Left ventricle myocardium inferior (tissue), 1 donor: ENCODE results near the gene CCDC187. TPM values are rescaled to one million over a fixed set of nuclear protein-coding genes. Genes with fewer than 3 reads are reported as not detected.

Source experiments
- DNase-seq: peaks from one replicate; pipeline ENCODE4 v3.0.0-alpha.2; 2020
- H3K27ac ChIP-seq: fragments of 200-600 bp; replicated peaks from 2 replicates; pipeline ENCODE4 v1.8.0; 2021
- H3K27me3 ChIP-seq: fragments of 200-600 bp; 2 replicates; pipeline ENCODE4 v1.8.0; 2021; ENCODE audit warnings: low read depth
- H3K36me3 ChIP-seq: fragments of 200-600 bp; 2 replicates; pipeline ENCODE4 v1.8.0; 2021
- H3K4me1 ChIP-seq: fragments of 200-600 bp; 2 replicates; pipeline ENCODE4 v1.8.0; 2021
- H3K4me3 ChIP-seq: fragments of 200-600 bp; 2 replicates; pipeline ENCODE4 v1.8.0; 2021; ENCODE audit warnings: mild to moderate bottlenecking, moderate library complexity
- H3K9me3 ChIP-seq: fragments of 200-600 bp; replicated peaks from 2 replicates; pipeline ENCODE4 v1.8.0; 2021
- CTCF ChIP-seq: fragments of 200-600 bp; IDR thresholded peaks from 2 replicates; pipeline ENCODE4 v1.8.0; 2021; ENCODE audit warnings: antibody characterized with exemption, mild to moderate bottlenecking, borderline replicate concordance
- intact Hi-C: fragments of 100-400 bp; cut with micrococcal nuclease; formaldehyde crosslinking; loops from one replicate; pipeline ENCODE4 v1.11.0; 2022
- total RNA-seq: library from RNA; stranded (reverse); fragmentation: NEBNext Ultra II Directional; extraction: Animal tissue kit (Norgen Biotek cat#: 25700); gene quantifications from one replicate; pipeline ENCODE4 v1.2.1, GENCODE V29; 2021
- donor health status: DM: no; HTN: yes; CAD: no; lungs with severe emphysema.

CCDC187 gene
- total RNA-seq, 1 donor from 2014 or later = not detected

- H3K9me3 ChIP-seq = no peaks in the 10 kb centered on the region
- DNase-seq = no peak
- intact Hi-C loops = no loop called here
- H3K36me3 ChIP-seq = no peaks in the 10 kb centered on the region
- peaks cover 8% of the 10 kb centered on the region for H3K4me1 ChIP-seq
- no peak overlapping the region for H3K4me3 ChIP-seq
- TF ChIP-seq CTCF = no peak
- peaks cover 95% of the 10 kb centered on the region for H3K27me3 ChIP-seq
- no peak overlapping the region for H3K27ac ChIP-seq
These were observed 16.9 kb downstream of the CCDC187 start for GRCh38 chr9:136286987-136287379.

- H3K27ac ChIP-seq = no peak overlapping the region
- peaks cover 8% of the 10 kb centered on the region for H3K4me1 ChIP-seq
- DNase-seq = no peak
- no peaks in the 10 kb centered on the region for H3K36me3 ChIP-seq
- no peak for TF ChIP-seq CTCF
- H3K4me3 ChIP-seq = no peak overlapping the region
- intact Hi-C loops = no loop called here
- H3K27me3 ChIP-seq = peaks cover 97% of the 10 kb centered on the region
- H3K9me3 ChIP-seq = no peaks in the 10 kb centered on the region
These were observed 17.4 kb downstream of the CCDC187 start for GRCh38 chr9:136286359-136286986.

GRCh38 chr9:136285501-136286358 is 18.2 kb downstream of the CCDC187 start:
- H3K4me3 ChIP-seq = no peak overlapping the region
- no peak for TF ChIP-seq CTCF
- peaks cover 96% of the 10 kb centered on the region for H3K27me3 ChIP-seq
- H3K9me3 ChIP-seq = no peaks in the 10 kb centered on the region
- no peaks in the 10 kb centered on the region for H3K36me3 ChIP-seq
- H3K27ac ChIP-seq = no peak overlapping the region
- intact Hi-C loops = no loop called here
- DNase-seq = no peak
- H3K4me1 ChIP-seq = peaks cover 8% of the 10 kb centered on the region

GRCh38 chr9:136284951-136285350 is 18.9 kb downstream of the CCDC187 start:
- no peaks in the 10 kb centered on the region for H3K9me3 ChIP-seq
- H3K36me3 ChIP-seq = no peaks in the 10 kb centered on the region
- H3K27ac ChIP-seq = no peak overlapping the region
- no peak for DNase-seq
- peaks cover 90% of the 10 kb centered on the region for H3K27me3 ChIP-seq
- TF ChIP-seq CTCF = no peak
- intact Hi-C loops = no loop called here
- H3K4me3 ChIP-seq = no peak overlapping the region
- H3K4me1 ChIP-seq = peaks cover 8% of the 10 kb centered on the region

- intact Hi-C loops = no loop called here
- Histone ChIP-seq H3K36me3 (no peaks in the 10 kb centered on the region), H3K4me1 (peaks cover 8% of the 10 kb centered on the region), H3K27ac (no peak overlapping the region), H3K27me3 (peaks cover 89% of the 10 kb centered on the region), H3K4me3 (no peak overlapping the region), H3K9me3 (no peaks in the 10 kb centered on the region)
- no peak for DNase-seq
- TF ChIP-seq CTCF = no peak
These were observed 19.6 kb downstream of the CCDC187 start for GRCh38 chr9:136284311-136284710.
